ENCODE data around the gene LMTK2.
"Not testable (repeated sequence)": the region's sequence is repeated elsewhere in the genome, so short reads cannot be mapped to it uniquely, and the experiment has no call there.

The LMTK2 gene

GRCh38 chr7:98105942-98106544, 619 bp upstream of the LMTK2 start:
- DNase-seq (ENCODE audit: low read depth in 2 of 2) = no peak

- no peak for DNase-seq (ENCODE audit: low read depth in 2 of 2)
Measured at GRCh38 chr7:98107313-98107721, 655 bp downstream of the LMTK2 start.

DNA sequence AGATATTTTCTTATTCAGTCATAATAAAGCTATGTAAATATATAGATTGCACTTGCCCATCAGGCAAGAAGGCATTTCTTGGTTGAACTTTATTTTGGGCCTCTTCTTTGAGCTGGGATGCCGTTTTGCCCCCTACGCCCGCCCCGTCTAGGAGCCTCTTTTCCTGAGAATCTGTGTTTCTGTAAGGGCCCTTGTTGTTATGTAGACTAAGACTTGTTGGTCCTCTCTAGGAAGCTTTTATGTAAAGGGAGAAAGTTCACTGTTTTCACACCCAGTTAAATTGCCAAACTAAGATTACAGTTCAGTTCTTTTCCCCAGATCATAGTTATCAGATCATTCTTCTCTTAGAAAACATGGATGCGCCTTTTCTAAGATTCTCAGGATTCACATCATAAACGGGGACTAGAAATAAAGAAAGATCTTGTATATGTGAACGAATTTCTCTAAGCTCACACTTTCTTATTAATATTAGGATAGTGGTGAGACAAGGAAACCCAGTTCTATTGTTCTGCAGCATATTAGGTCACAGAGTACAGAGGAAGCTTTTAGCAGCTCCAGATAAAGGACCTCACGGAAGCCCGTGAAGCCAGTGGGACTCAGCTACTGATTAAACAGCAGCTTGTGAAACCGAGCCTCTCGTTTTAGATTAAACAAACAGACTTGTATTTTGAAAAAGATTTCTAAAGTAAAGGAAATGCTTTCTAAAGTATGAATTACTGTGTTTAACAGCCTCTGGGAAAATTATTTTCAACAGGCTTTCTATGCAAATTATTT, 3.8 kb downstream of the LMTK2 start:
- DNase-seq (ENCODE audit: low read depth in 2 of 2) = no peak

DNA sequence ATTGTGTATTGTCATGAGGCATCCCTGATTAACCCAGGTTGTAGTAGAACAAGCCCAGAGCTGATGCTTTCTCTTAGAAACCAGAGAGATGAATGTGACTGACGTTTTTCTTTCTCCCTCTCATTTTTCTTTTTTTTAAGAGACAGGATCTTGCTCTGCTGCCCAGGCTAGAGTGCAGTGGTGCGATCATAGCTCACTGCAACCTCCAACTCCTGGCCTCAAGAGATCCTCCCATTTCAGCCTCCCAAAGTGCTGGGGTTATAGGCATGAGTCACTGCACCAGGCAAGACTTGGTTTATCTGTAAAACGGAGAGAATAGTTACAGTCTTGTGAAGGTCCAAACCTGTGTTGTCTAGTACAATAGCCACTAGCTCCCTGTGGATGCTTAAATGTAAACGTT, 5.4 kb downstream of the LMTK2 start:
- no peak for DNase-seq (ENCODE audit: low read depth in 2 of 2)

DNA sequence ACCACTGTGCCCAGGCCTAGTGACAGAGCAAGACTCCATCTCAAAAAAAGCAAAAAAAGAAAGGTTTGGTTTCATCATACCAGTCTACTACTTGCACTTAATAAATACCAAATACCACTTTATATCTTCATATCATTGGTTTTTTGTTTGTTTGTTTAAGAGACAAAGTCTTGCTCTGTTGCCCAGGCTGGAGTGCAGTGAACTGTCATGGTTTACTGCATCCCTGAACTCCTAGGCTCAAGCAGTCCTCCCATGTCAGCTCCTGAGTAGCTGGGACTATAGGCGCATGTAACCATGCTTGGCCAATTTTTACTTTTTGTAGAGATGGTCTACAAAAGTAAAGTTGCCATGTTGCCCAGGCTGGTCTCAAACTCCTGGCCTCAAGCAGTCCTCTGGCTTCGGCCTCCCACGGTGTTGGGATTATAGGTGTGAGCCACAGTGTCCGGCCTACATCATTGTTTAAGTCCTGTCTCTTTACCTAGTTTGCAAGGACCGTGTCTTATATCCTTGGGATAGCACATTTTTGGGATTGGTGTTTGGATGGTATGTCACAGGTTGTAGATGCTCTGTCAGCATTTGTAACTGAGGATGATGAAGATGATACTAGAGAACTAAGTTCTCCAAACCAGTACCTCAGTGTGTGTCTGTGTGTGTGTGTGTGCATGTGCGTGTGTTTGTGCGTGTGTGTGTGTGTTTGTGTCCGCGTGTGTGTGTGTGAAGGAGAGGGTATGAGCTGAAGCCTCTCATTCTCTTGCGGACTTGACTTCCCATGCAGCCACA, 9.3 kb downstream of the LMTK2 start:
- no peak for DNase-seq (ENCODE audit: low read depth in 2 of 2)

GRCh38 chr7:98116656-98117461, 10.2 kb downstream of the LMTK2 start:
- DNase-seq (ENCODE audit: low read depth in 2 of 2) = no peak

DNA sequence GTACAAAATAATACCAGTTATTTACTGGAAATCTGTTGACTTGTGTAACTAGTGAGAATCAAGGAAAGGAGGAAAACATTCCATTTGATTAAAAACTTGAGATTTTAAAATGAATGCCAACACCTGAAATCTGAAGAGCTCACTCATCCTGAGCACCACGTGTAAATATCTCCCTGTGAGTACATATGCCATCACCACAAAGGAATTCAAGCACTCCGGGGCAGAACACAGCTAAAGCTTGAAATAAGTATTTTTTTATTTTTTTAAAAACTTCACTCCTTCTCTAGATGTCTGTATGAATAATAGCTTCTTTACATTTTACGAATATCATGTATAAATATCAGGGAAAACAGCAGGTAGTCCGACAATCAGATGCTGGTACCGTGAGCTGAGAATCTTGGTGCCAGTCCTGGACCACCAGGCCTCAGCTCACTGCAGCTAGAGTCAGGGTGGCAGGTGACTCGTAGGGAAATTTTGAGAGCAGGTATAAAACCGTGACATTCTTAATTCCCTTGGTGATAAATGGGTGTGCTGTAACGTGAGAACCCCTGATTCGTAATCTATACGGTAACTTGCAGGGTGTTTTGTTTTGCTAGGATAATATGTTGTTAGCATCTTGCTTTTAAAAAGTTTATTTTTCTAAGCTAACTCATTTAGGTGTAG, 12.7 kb downstream of the LMTK2 start:
- DNase-seq (ENCODE audit: low read depth in 2 of 2) = no peak

DNA sequence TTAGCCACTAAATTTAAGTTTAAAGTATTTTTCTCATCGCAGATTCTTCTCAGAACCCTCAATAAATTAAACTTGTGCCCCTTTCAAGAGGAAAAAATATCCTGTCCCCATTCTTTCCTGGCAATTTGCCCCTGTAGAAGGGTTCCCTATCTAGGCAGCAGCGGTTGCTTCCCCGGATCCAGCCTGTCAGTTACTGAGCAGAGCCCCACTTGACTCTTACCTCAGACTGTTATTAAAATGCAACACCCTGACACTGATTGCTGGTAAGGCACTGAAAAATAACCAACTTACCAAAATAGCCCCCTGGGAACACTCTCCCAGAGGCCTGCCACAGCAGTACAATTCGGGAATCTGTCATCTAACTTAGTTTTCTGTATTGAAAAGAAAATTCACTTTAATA, 13.9 kb downstream of the LMTK2 start:
- no peak for DNase-seq (ENCODE audit: low read depth in 2 of 2)

DNA sequence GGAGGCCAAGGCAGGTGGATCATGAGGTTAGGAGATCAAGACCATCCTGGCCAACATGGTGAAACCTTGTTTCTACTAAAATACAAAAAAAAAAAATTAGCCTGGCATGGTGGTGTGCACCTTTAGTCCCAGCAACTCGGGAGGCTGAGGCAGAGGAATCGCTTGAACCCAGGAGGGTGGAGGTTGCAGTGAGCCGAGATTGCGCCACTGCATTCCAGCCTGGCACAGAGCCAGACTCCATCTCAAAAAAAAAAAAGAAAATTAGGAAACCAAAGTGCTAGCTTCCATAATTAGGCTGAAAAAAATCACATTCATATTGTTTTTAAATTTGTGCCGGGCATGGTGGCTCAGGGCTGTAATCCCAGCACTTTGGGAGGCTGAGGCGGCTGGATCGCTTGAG, 14.7 kb downstream of the LMTK2 start:
- DNase-seq (ENCODE audit: low read depth in 2 of 2) = not testable (repeated sequence)

DNA sequence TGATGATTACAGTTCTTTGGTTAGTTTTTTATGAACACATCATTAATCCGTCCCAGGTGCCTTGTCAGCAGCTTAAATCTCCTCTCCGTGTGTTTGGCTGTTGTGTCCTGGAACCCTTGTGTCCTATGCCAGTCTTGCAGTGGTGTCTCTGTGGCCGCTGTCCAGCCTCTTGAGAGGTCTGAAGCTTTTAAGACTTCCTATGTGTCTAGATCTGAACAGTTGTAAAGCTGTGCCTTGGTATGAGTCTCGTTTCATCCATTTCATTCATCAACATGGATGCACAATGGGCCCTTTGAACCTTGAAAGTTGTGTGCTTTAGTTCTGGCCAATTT, 16.7 kb downstream of the LMTK2 start:
- no peak for DNase-seq (ENCODE audit: low read depth in 2 of 2)

DNA sequence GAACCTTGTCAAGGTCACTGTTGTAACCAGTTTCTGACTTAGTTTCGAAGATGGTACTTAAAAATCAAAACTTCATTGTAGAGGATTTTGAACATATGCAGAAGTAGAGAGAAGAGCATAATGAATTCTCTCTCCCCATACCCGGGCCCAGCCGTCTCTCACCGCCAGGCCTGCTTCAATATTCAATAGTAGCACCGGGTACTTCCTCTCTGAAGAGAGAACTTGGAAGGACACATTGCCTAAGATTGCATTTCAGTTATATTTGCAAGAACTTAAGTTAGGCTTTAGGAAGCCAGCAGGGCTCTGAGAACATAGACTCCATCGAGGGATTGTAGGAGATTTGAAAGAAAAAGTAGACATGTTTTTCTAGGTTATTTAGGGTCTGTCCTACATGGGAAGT, 19.1 kb downstream of the LMTK2 start:
- no peak for DNase-seq (ENCODE audit: low read depth in 2 of 2)

- no peak for DNase-seq (ENCODE audit: low read depth in 2 of 2)
Measured at GRCh38 chr7:98126311-98127142, 19.9 kb downstream of the LMTK2 start.

DNA sequence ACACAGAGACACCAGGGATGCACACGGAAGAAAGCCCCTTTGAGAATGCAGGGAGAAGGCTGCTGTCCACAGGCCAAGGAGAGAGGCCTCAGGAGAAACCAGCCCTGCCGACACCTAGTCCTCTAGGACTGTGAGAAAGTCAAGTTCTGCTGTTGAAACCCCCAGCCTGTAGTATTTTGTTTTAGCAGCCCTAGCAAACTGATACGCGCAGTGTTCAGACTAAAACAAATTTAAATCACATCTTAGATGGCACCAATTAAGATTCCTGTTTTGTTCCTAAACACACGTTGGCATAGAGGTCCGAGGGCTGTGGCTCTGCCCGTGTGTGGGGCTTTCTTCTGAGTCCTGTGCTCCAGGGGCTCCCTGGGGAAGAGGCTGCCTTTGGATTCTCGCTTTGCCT, 21.7 kb downstream of the LMTK2 start:
- no peak for DNase-seq (ENCODE audit: low read depth in 2 of 2)

- no peak for DNase-seq (ENCODE audit: low read depth in 2 of 2)
Measured at GRCh38 chr7:98130959-98131358, 24.3 kb downstream of the LMTK2 start.

DNA sequence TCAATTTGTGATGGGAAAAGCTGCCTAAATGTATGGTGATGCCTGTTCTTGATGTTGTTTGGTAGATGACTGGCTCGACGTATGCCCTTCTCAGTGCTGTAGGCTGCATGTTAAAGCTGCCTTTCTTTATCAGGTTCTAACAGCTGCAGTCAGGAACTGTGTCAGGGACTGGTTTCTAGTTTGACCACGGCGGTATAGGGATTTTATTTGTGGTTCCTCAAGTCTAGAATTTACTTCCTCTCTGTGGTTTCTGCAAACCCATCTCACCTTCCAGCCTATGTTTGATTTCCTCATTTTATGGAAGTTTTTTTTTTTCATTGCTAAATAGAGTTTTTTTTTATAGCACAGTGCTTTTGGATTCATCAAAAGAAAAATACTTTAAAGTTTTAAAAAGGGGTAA, 26.5 kb downstream of the LMTK2 start:
- no peak for DNase-seq (ENCODE audit: low read depth in 2 of 2)

DNA sequence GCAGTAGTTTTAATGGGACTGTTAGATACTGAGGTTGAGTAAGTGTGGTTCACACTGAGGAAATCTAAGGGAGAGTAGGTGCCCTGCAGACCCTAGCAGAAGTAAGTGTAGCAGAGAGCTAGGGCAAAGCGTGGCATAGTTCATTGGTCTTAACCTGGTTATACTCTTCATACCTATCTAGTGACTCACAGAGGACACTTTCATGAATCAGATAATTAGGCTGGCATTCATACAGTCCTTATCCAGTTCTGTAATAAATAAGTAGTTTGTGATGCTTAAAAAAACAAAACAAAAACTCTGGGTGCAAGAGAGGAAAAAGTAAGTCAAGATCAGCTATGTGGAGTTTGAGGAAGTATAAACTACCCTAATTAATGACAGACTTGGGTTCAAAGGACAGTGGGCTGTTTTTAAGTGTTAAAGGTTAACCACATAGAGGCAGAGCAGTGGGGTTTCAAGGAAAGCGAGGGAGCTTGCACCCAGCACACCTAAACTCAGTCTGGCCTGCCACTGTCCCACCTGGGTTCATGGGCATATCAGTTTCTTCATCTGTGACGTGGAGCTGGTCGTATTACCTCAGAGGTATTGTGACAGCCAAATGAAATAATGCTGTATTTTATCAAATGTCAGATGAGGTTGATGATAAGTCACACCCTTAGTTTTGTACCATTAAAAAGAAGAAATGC, 27.1 kb downstream of the LMTK2 start:
- DNase-seq (ENCODE audit: low read depth in 2 of 2) = no peak

DNA sequence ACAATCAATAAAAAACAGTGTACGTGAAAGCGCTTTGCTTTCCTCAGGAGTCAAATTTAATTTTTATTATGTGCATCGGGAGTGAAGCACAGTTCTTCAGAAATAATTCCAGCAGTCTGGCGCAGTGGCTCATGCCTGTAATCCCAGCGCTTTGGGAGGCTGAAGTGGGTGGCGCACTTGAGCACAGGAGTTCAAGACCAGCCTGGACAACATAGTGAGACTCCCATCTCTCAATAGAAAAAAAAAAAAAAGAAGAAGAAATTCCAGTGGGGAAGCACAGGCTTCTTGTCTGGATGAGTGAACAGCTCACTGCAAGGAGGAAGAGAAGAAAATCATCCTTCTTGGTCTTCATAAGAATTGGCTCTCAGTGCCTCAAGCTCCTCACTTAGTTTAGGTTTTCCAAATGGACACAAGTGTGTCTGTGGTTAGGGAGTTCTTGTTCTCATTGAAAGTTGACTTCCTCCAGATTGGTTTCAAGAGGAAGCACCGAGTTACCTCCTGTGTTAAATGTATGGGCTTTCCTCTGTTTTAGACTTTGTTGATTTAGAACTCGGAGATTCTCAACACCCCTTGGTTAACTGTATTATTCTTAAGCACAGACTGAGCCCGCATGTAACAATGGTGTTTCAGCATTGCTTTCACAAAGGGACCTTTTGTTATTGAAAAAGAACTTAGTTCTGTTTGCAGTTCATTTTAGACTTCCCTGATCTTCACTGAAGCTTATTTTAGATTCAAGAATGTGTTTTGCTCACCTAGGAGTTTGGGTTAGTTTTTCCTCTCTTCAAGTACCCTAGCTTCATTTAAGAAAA, 28.0 kb downstream of the LMTK2 start:
- no peak for DNase-seq (ENCODE audit: low read depth in 2 of 2)

GRCh38 chr7:98135984-98136383, 29.3 kb downstream of the LMTK2 start:
- no peak for DNase-seq (ENCODE audit: low read depth in 2 of 2)

DNA sequence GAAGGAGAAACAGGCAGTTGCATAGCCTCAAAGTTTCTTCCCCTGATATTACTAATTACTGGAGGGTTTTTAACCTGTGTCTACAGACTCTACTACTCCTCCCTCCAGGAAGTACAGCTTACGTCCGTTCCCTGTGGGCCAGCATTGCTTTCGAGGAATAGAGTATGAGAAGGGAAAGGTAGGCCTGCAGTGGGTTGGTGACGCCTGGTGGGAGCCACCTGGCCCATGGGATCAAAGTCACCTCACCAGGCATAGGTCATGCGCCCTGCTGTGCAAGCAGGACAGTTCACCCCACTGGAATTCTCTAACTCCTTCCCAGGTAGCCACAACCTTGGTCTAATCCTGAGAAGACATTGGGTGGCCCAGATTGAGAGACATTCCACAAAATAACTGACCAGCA, 29.8 kb downstream of the LMTK2 start:
- DNase-seq (ENCODE audit: low read depth in 2 of 2) = no peak
